K562 (cell line): ENCODE results near the gene TAF8. TPM values are rescaled to one million over a fixed set of nuclear protein-coding genes. Genes with fewer than 3 reads are reported as not detected.

Experiments
- ATF6 ChIP-seq: sonication (generic); formaldehyde crosslinking; IDR thresholded peaks from 2 replicates; pipeline ENCODE4 v1.4.0; 2020; ENCODE audit warnings: mild to moderate bottlenecking, missing genetic modification reagents
- CAMTA2 ChIP-seq: fragments of 250-450 bp; sonication (Bioruptor Pico); conservative IDR thresholded peaks from 2 replicates; pipeline ENCODE4 v1.5.1; 2022
- CC2D1A ChIP-seq: fragments of 450-650 bp; IDR thresholded peaks from 2 replicates; pipeline ENCODE4 v1.6.1; 2017; ENCODE audit warnings: mild to moderate bottlenecking
- CTCF ChIP-seq, 3 experiments: IDR thresholded peaks in 2 of 3; conservative IDR thresholded peaks in 1 of 3; 2 replicates each; pipeline ENCODE4 v1.5.1; 2011 to 2012; ENCODE audit warnings: low read length in 3 of 3, mild to moderate bottlenecking in 3 of 3, control low read depth in 2 of 3, improper control_type of control experiment in 1 of 3, inconsistent platforms in 1 of 3, low read depth in 1 of 3, mixed read lengths in 1 of 3, moderate library complexity in 1 of 3; ENCODE audit not compliant: insufficient read depth in 2 of 3
- EP300 ChIP-seq: IDR thresholded peaks from 2 replicates; pipeline ENCODE4 v1.6.1; 2012; ENCODE audit warnings: low read length, improper control_type of control experiment
- FOS ChIP-seq: IDR thresholded peaks from 3 replicates; pipeline ENCODE4 v1.6.1; 2011; ENCODE audit not compliant: insufficient read length; ENCODE audit errors: extremely low read depth
- FOXK1 ChIP-seq: sonication (generic); formaldehyde crosslinking; IDR thresholded peaks from 2 replicates; pipeline ENCODE4 v1.8.0; 2022; ENCODE audit warnings: missing genetic modification reagents, mild to moderate bottlenecking, borderline replicate concordance
- GTF2A2 ChIP-seq: IDR thresholded peaks from 2 replicates; pipeline ENCODE4 v1.6.1; 2016; ENCODE audit warnings: mild to moderate bottlenecking, missing genetic modification characterization, missing compliant biosample characterization
- KAT8 ChIP-seq: fragments of 450-650 bp; IDR thresholded peaks from 2 replicates; pipeline ENCODE4 v1.6.1; 2016; ENCODE audit warnings: low read depth, mild to moderate bottlenecking
- MTF1 ChIP-seq: fragments of 250-450 bp; sonication (Bioruptor Pico); IDR thresholded peaks from 2 replicates; pipeline ENCODE4 v1.9.0; 2021; ENCODE audit warnings: moderate library complexity, mild to moderate bottlenecking, inconsistent platforms, borderline replicate concordance
- NR2C1 ChIP-seq, 2 experiments: fragments of 450-650 bp; IDR thresholded peaks; 2 replicates each; pipeline ENCODE4 v1.6.1; 2017; ENCODE audit warnings: mild to moderate bottlenecking in 2 of 2, antibody characterized with exemption in 1 of 2, inconsistent platforms in 1 of 2, missing compliant biosample characterization in 1 of 2, missing genetic modification characterization in 1 of 2
- PHF21A ChIP-seq: fragments of 450-650 bp; IDR thresholded peaks from 2 replicates; pipeline ENCODE4 v1.6.1; 2017; ENCODE audit warnings: low read depth, borderline replicate concordance
- POLR2H ChIP-seq: IDR thresholded peaks from 2 replicates; pipeline ENCODE4 v1.6.1; 2016; ENCODE audit warnings: missing genetic modification characterization, low read depth, mild to moderate bottlenecking, control low read depth, missing compliant biosample characterization, moderate library complexity
- TFE3 ChIP-seq: fragments of 450-650 bp; formaldehyde crosslinking; IDR thresholded peaks from 2 replicates; pipeline ENCODE4 v1.4.0; 2020; ENCODE audit warnings: mild to moderate bottlenecking, mixed read lengths
- ZBTB34 ChIP-seq: fragments of 250-450 bp; sonication (Bioruptor Pico); IDR thresholded peaks from 2 replicates; pipeline ENCODE4 v1.8.0; 2021; ENCODE audit warnings: mild to moderate bottlenecking, moderate library complexity
- ZNF124 ChIP-seq: sonication (generic); formaldehyde crosslinking; IDR thresholded peaks from 2 replicates; pipeline ENCODE4 v1.8.1; 2022; ENCODE audit warnings: missing genetic modification reagents
- ZNF140 ChIP-seq: fragments of 250-450 bp; sonication (Bioruptor Pico); IDR thresholded peaks from 2 replicates; pipeline ENCODE4 v1.8.0; 2021; ENCODE audit warnings: moderate library complexity, mild to moderate bottlenecking, inconsistent platforms
- ZNF589 ChIP-seq: fragments of 200-800 bp; sonication (Bioruptor generic); IDR thresholded peaks from 2 replicates; pipeline ENCODE4 v1.6.1; 2016; ENCODE audit warnings: low read depth, missing genetic modification characterization, missing compliant biosample characterization
- polyA plus RNA-seq, 8 experiments: library from polyadenylated mRNA; depleted of rRNA in 4 of 8; stranded (reverse) in 5 of 8; unstranded in 3 of 8; fragments of >200 nt; fragmentation: Nextera tagmentation in 2 of 8; fragmentation: Illumina TruSeq in 1 of 8; extraction: Ambion mirVana in 2 of 8; extraction: Trizol in 1 of 8; gene quantifications; 2 replicates each; pipeline versions ENCODE4 v1.2.1 to v1.2.3, GENCODE V29; 2011 to 2014; ENCODE audit warnings: inconsistent platforms in 1 of 8, missing spikeins in 1 of 8
- total RNA-seq, 7 experiments: library from RNA; depleted of rRNA in 6 of 7; stranded (reverse); fragments of >200 nt in 6 of 7; fragmentation: Illumina TruSeq in 2 of 7; extraction: Trizol in 2 of 7; gene quantifications; 2 replicates each; pipeline versions ENCODE4 v1.2.1 to v1.2.3, GENCODE V29; 2011 to 2021; ENCODE audit warnings: low replicate concordance in 1 of 7

The TAF8 gene
- total and polyA plus RNA-seq, 9 of the 15 experiments (the other 6 are each of a cell fraction or from before 2014, with no cell fraction given), result 29.4 to 84.0 (median 52.6) TPM

GRCh38 chr6:42028234-42029061, 21.9 kb upstream of the TAF8 start (continued):
- TF ChIP-seq KAT8 (no peak), ZNF589 (peak; percentile 95), CTCF (IDR thresholded peaks at IDR 0.05 in 2 of 3, conservative IDR thresholded peaks at IDR 0.05 in 1 of 3; ENCODE audit: insufficient read depth in 2 of 3, low read depth in 1 of 3, low read length in 3 of 3) (no peak), CAMTA2 (CRISPR knock-in tag) (peak; percentile 89; the same call in 1 of the 2 replicates), ZNF124 (CRISPR knock-in tag) (no peak), CC2D1A (peak; percentile 64; the same call in 1 of the 2 replicates), FOXK1 (CRISPR knock-in tag) (peak; percentile 87; the same call in 1 of the 2 replicates), PHF21A (peak; percentile 22; the same call in 1 of the 2 replicates), ATF6 (CRISPR knock-in tag) (0 out of 2 replicates have a peak, but pooled peaks have one; percentile 68), FOS (peak; percentile 66), POLR2H (tag) (peak; percentile 62; the same call in 1 of the 2 replicates), GTF2A2 (tag) (no peak), ZBTB34 (CRISPR knock-in tag) (no peak; the same call in 1 of the 2 replicates), EP300 (peak; percentile 96), TFE3 (CRISPR knock-in tag) (peak; percentile 15; the same call in 1 of the 2 replicates), ZNF140 (CRISPR knock-in tag) (0 out of 2 replicates have a peak, but pooled peaks have one; percentile 17), NR2C1 (IDR thresholded peaks at IDR 0.05) (peak; percentile 45), NR2C1 (tag; IDR thresholded peaks at IDR 0.05) (peak; percentile 67; the same call in 1 of the 2 replicates), MTF1 (no peak; the same call in none of the 2 replicates)
